Prostate gland (tissue), 1 donor: ENCODE data around the gene LMLN.

Source experiments
- POLR2A ChIP-seq: fragments of 450-650 bp; IDR thresholded peaks from one replicate; pipeline ENCODE4 v1.6.1; 2016; ENCODE audit warnings: antibody characterized with exemption, mild to moderate bottlenecking
- POLR2AphosphoS5 ChIP-seq: sonication (generic); formaldehyde crosslinking; IDR thresholded peaks from one replicate; pipeline ENCODE4 v1.6.1; 2017; ENCODE audit warnings: antibody characterized with exemption

GRCh38 chr3:198092276-198092675 is 132.3 kb downstream of the LMLN start:
- TF ChIP-seq POLR2AphosphoS5 = no peak
- no peak for TF ChIP-seq POLR2A
